GM13976 (cell line): ENCODE results near the gene NQO2.

ENCODE experiments used
- DNase-seq: peaks from one replicate; pipeline ENCODE4 v3.0.0; 2012; ENCODE audit warnings: low spot score
- CTCF ChIP-seq: IDR thresholded peaks from 2 replicates; pipeline ENCODE4 v1.5.1; 2012; ENCODE audit warnings: borderline replicate concordance, mild to moderate bottlenecking; ENCODE audit not compliant: insufficient read depth; ENCODE audit errors: extremely low read depth, missing control alignments, control extremely low read depth
- in situ Hi-C: fragments of 300-500 bp; cut with MboI; formaldehyde crosslinking; loops from one replicate; pipeline ENCODE4 v1.12.0; 2022; ENCODE audit warnings: low sequenced_read_pairs, mixed read lengths, inconsistent platforms; ENCODE audit not compliant: unreplicated experiment

NQO2 gene

GRCh38 chr6:2999618-3000557 lies at the start of gene NQO2:
Gene NQO2, plus strand, starts transcription at chr6:2999894. Its CDS starts 6,659 bp downstream, at chr6:3006553.
- in situ Hi-C loops = loop anchor here (10.0 kb wide), 1 partner anchor 55 kb away; no protein-coding TSS in a partner anchor
- DNase-seq = peak; percentile 99
- TF ChIP-seq CTCF = no peak

- DNase-seq = no peak
- no peak for TF ChIP-seq CTCF
- in situ Hi-C loops = no loop called here
These were observed 49.0 kb upstream of the NQO2 start for GRCh38 chr6:2950713-2951112.

GRCh38 chr6:2951728-2952127 lies 48.0 kb upstream of the NQO2 start:
- TF ChIP-seq CTCF = no peak
- in situ Hi-C loops = no loop called here

GRCh38 chr6:2952557-2953095 lies 47.1 kb upstream of the NQO2 start:
- DNase-seq = peak; percentile 67
- no peak for TF ChIP-seq CTCF

More at GRCh38 chr6:2951728-2952127, 48.0 kb upstream of the NQO2 start:
- DNase-seq = no peak

GRCh38 chr6:2953098-2953497 lies 46.6 kb upstream of the NQO2 start:
- TF ChIP-seq CTCF = no peak
- DNase-seq = no peak
- in situ Hi-C loops = no loop called here

More at GRCh38 chr6:2952557-2953095, 47.1 kb upstream of the NQO2 start:
- in situ Hi-C loops = no loop called here

- in situ Hi-C loops = no loop called here
- no peak for TF ChIP-seq CTCF
- DNase-seq = no peak
These were observed 42.6 kb upstream of the NQO2 start for GRCh38 chr6:2956930-2957685.
